K562 (cell line): ENCODE results near the gene SLC22A12. TPM values are rescaled to one million over a fixed set of nuclear protein-coding genes. Genes with fewer than 3 reads are reported as not detected.

Source experiments
- ATAC-seq: fragments of 200-7000 bp; cut with Tn5 transposase; 3 replicates; pipeline ENCODE4 v1.9.1; 2020; ENCODE audit warnings: moderate library complexity
- BruUV-seq: library from RNA; stranded (reverse); fragments of 400-500 nt; replicated peaks from 2 replicates; lab custom pipeline; 2021; lab: Mats Ljungman, UMichigan
- CTCF ChIA-PET: fragments of 300-600 bp; formaldehyde crosslinking; extraction: SDS; loops from one replicate; lab custom pipeline; 2021; ENCODE audit warnings: low intra/inter-chr PET ratio; lab: Yijun Ruan, JAX
- POLR2A ChIA-PET: fragments of 300-600, 350-650 bp; sonication (Branson Sonifier 250); formaldehyde crosslinking; extraction: SDS; loops from one replicate; lab custom pipeline; 2021; ENCODE audit warnings: antibody characterized with exemption, inconsistent platforms; lab: Yijun Ruan, JAX
- DNase-seq, 4 experiments: peaks; one replicate each; pipeline versions ENCODE4 v3.0.0 to v3.0.0-alpha.2; 2011 to 2018; ENCODE audit warnings: low spot score in 3 of 4, mixed read lengths in 3 of 4; ENCODE audit errors: extremely low read depth in 1 of 4
- FAIRE-seq: peaks from 2 replicates; lab custom pipeline; 2011; peaks lifted over from hg19 to GRCh38; lab: Jason Lieb, UNC
- H2AFZ ChIP-seq: 2 replicates; pipeline ENCODE4 v1.6.0; 2011; ENCODE audit warnings: low read depth, low read length, control low read depth, inconsistent platforms
- H3K27ac ChIP-seq: fragments of 200-600 bp; 3 replicates; pipeline ENCODE4 v1.8.0; 2011; ENCODE audit warnings: low read depth, mild to moderate bottlenecking, control low read depth, inconsistent platforms, low read length, moderate library complexity, mixed read lengths; ENCODE audit errors: extremely low read depth
- H3K27me3 ChIP-seq, 2 experiments: fragments of 300-600 bp in 1 of 2; 2 replicates in 1 of 2; 3 replicates in 1 of 2; pipeline versions ENCODE4 v1.6.0 to v1.8.0; 2011; ENCODE audit warnings: inconsistent platforms in 2 of 2, low read length in 2 of 2, mild to moderate bottlenecking in 1 of 2, mixed read lengths in 1 of 2, moderate library complexity in 1 of 2; ENCODE audit not compliant: control insufficient read depth in 2 of 2, insufficient read depth in 2 of 2
- H3K36me3 ChIP-seq: fragments of 300-600 bp; 3 replicates; pipeline ENCODE4 v1.8.0; 2011; ENCODE audit warnings: mild to moderate bottlenecking, low read length, inconsistent platforms; ENCODE audit not compliant: control insufficient read depth, insufficient read depth
- H3K4me1 ChIP-seq, 2 experiments: fragments of 200-600 bp in 1 of 2; replicated peaks in 1 of 2; 2 replicates in 1 of 2; 3 replicates in 1 of 2; pipeline versions ENCODE4 v1.5.1 to v1.8.0; 2011; ENCODE audit warnings: inconsistent platforms in 2 of 2, low read length in 2 of 2, mild to moderate bottlenecking in 1 of 2, mixed read lengths in 1 of 2, moderate library complexity in 1 of 2; ENCODE audit not compliant: control insufficient read depth in 2 of 2, insufficient read depth in 2 of 2
- H3K4me2 ChIP-seq: 2 replicates; pipeline ENCODE4 v1.6.1; 2011; ENCODE audit warnings: low read length, control low read depth, inconsistent platforms, mixed read lengths; ENCODE audit not compliant: insufficient read depth
- H3K4me3 ChIP-seq: fragments of 200-600 bp; sonication (generic), shearing (Covaris generic); 2 replicates; pipeline ENCODE4 v1.5.1; 2016; ENCODE audit warnings: control low read depth, inconsistent platforms
- H3K79me2 ChIP-seq: fragments of 200-600 bp; 3 replicates; pipeline ENCODE4 v1.8.0; 2011; ENCODE audit warnings: low read length, inconsistent platforms; ENCODE audit not compliant: control insufficient read depth, insufficient read depth
- H3K9ac ChIP-seq, 2 experiments: 2 replicates each; pipeline versions ENCODE4 v1.6.0 to v1.6.1; 2011; ENCODE audit warnings: low read depth in 2 of 2, low read length in 2 of 2, control low read depth in 1 of 2, inconsistent platforms in 1 of 2, mild to moderate bottlenecking in 1 of 2, mixed read lengths in 1 of 2; ENCODE audit not compliant: insufficient read depth in 1 of 2
- H3K9me1 ChIP-seq: one replicate; pipeline ENCODE4 v1.6.0; 2011; ENCODE audit warnings: inconsistent platforms, mild to moderate bottlenecking, low read length, moderate library complexity; ENCODE audit not compliant: control insufficient read depth, insufficient read depth
- H3K9me3 ChIP-seq: replicated peaks from 2 replicates; pipeline ENCODE4 v1.5.1; 2011; ENCODE audit warnings: low read depth, low read length, inconsistent platforms; ENCODE audit not compliant: control insufficient read depth, insufficient read depth
- H4K20me1 ChIP-seq: replicated peaks from 2 replicates; pipeline ENCODE4 v1.6.1; 2011; ENCODE audit warnings: low read length, inconsistent platforms, mixed read lengths; ENCODE audit not compliant: control insufficient read depth, insufficient read depth
- FOXJ2 ChIP-seq: fragments of 200-800 bp; sonication (Bioruptor generic); IDR thresholded peaks from 2 replicates; pipeline ENCODE4 v1.6.1; 2016; ENCODE audit warnings: missing genetic modification characterization, missing compliant biosample characterization
- NUFIP1 ChIP-seq: fragments of 450-650 bp; IDR thresholded peaks from 2 replicates; pipeline ENCODE4 v1.6.1; 2018; ENCODE audit not compliant: partially characterized antibody
- ZBTB12 ChIP-seq: fragments of 250-450 bp; sonication (Bioruptor Pico); IDR thresholded peaks from 2 replicates; pipeline ENCODE4 v1.4.0; 2020
- ZNF124 ChIP-seq: sonication (generic); formaldehyde crosslinking; IDR thresholded peaks from 2 replicates; pipeline ENCODE4 v1.8.1; 2022; ENCODE audit warnings: missing genetic modification reagents
- ZNF175 ChIP-seq: fragments of 200-800 bp; sonication (Bioruptor generic); IDR thresholded peaks from 2 replicates; pipeline ENCODE4 v1.6.1; 2016; ENCODE audit warnings: low read depth, mild to moderate bottlenecking, missing genetic modification characterization, missing compliant biosample characterization
- ZNF584 ChIP-seq: fragments of 200-800 bp; sonication (Bioruptor generic); IDR thresholded peaks from 2 replicates; pipeline ENCODE4 v1.6.1; 2016; ENCODE audit warnings: low read depth, mild to moderate bottlenecking, missing genetic modification characterization, missing compliant biosample characterization
- WGBS: fragments of 100-300 bp; shearing (Covaris generic); methylation state at CpG from one replicate; pipeline ENCODE4 v1.1.6; 2016; ENCODE audit warnings: low coverage, mixed read lengths; ENCODE audit not compliant: insufficient coverage; ENCODE audit errors: missing lambda C conversion rate; 5-methylcytosine and 5-hydroxymethylcytosine counted together
- in situ Hi-C: fragments of 300-500 bp; cut with MboI; formaldehyde crosslinking; loops from 4 replicates; pipeline ENCODE4 v1.15.0; 2018; ENCODE audit warnings: inconsistent platforms, mixed read lengths
- intact Hi-C: fragments of 100-400 bp; cut with micrococcal nuclease; formaldehyde crosslinking; loops from 2 replicates; pipeline ENCODE4 v1.14.2; 2022
- polyA plus RNA-seq, 8 experiments: library from polyadenylated mRNA; depleted of rRNA in 4 of 8; stranded (reverse) in 5 of 8; unstranded in 3 of 8; fragments of >200 nt; fragmentation: Nextera tagmentation in 2 of 8; fragmentation: Illumina TruSeq in 1 of 8; extraction: Ambion mirVana in 2 of 8; extraction: Trizol in 1 of 8; gene quantifications; 2 replicates each; pipeline versions ENCODE4 v1.2.1 to v1.2.3, GENCODE V29; 2011 to 2014; ENCODE audit warnings: inconsistent platforms in 1 of 8, missing spikeins in 1 of 8
- total RNA-seq, 7 experiments: library from RNA; depleted of rRNA in 6 of 7; stranded (reverse); fragments of >200 nt in 6 of 7; fragmentation: Illumina TruSeq in 2 of 7; extraction: Trizol in 2 of 7; gene quantifications; 2 replicates each; pipeline versions ENCODE4 v1.2.1 to v1.2.3, GENCODE V29; 2011 to 2021; ENCODE audit warnings: low replicate concordance in 1 of 7
- TF ChIP-seq, protein P1 (sequence below): fragments of 450-650 bp; formaldehyde crosslinking; IDR thresholded peaks from 2 replicates; pipeline ENCODE4 v1.4.0; 2020; ENCODE audit warnings: mild to moderate bottlenecking, moderate library complexity

The SLC22A12 gene
- total and polyA plus RNA-seq, 9 of the 15 experiments (the other 6 are each of a cell fraction or from before 2014, with no cell fraction given), result not detected

GRCh38 chr11:64572143-64572542 lies 18.9 kb upstream of the SLC22A12 start:
- TF ChIP-seq ZNF584 (CRISPR knock-in tag) (0 out of 2 replicates have a peak, but pooled peaks have one; percentile 54), FOXJ2 (tag) (0 out of 2 replicates have a peak, but pooled peaks have one; percentile 28), ZNF175 (CRISPR knock-in tag) (0 out of 2 replicates have a peak, but pooled peaks have one; percentile 42), ZBTB12 (CRISPR knock-in tag) (no peak), NUFIP1 (no peak), ZNF124 (CRISPR knock-in tag) (no peak)
- TF ChIP-seq, protein P1, sequence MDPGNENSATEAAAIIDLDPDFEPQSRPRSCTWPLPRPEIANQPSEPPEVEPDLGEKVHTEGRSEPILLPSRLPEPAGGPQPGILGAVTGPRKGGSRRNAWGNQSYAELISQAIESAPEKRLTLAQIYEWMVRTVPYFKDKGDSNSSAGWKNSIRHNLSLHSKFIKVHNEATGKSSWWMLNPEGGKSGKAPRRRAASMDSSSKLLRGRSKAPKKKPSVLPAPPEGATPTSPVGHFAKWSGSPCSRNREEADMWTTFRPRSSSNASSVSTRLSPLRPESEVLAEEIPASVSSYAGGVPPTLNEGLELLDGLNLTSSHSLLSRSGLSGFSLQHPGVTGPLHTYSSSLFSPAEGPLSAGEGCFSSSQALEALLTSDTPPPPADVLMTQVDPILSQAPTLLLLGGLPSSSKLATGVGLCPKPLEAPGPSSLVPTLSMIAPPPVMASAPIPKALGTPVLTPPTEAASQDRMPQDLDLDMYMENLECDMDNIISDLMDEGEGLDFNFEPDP (CRISPR knock-in tag), result no peak
- TF ChIP-seq, all 486 proteins: peak for 3
- Histone ChIP-seq H3K4me1 (peaks cover 15 to 38% of the 10 kb centered on the region in 2 experiments), H3K9me3 (no peaks in the 10 kb centered on the region), H3K36me3 (no peaks in the 10 kb centered on the region), H3K9me1 (no peaks in the 10 kb centered on the region), H3K79me2 (no peaks in the 10 kb centered on the region), H2AFZ (peak overlapping the region; percentile 62; the same call in 1 of the 2 replicates), H3K9ac (peak overlapping the region in 1 of 2 experiments; percentile 41; a peak in 1 of 4 replicates), H3K27me3 (peaks cover 3 to 16% of the 10 kb centered on the region in 2 experiments), H3K27ac (no peak overlapping the region), H4K20me1 (no peaks in the 10 kb centered on the region), H3K4me2 (peak overlapping the region; percentile 60; the same call in 1 of the 2 replicates), H3K4me3 (no peak overlapping the region)
- FAIRE-seq, result no peak
- no peak for DNase-seq
- peak; percentile 26; the same call in 2 of the 3 replicates for ATAC-seq
- POLR2A ChIA-PET, result interaction anchor here (1.1 to 1.2 kb wide), 2 partner anchors 9 to 117 kb away, joined by 3 to 6 read pairs; no protein-coding TSS in a partner anchor
- no TSS peak for BruUV-seq
- intact Hi-C loops (no loop called here), in situ Hi-C loops (no loop called here)
- CTCF ChIA-PET, result no interaction called here
- WGBS, result 35% methylated on average over 8 of the region's 8 CpGs
